IMR-90 (cell line): ENCODE results near the gene NAPG. TPM values are rescaled to one million over a fixed set of nuclear protein-coding genes. Genes with fewer than 3 reads are reported as not detected.

Experiments used
- ATAC-seq: fragments of 200-7000 bp; cut with Tn5 transposase; 2 replicates; pipeline ENCODE4 v1.9.1; 2020; ENCODE audit warnings: low read depth, mild to moderate bottlenecking, moderate library complexity
- BruUV-seq: library from RNA; stranded (reverse); fragments of 400-500 nt; replicated peaks from 2 replicates; lab custom pipeline; 2021; lab: Mats Ljungman, UMichigan
- CTCF ChIA-PET: fragments of 300-600 bp; formaldehyde crosslinking; extraction: SDS; loops from one replicate; lab custom pipeline; 2021; ENCODE audit warnings: antibody characterized with exemption; lab: Yijun Ruan, JAX
- POLR2A ChIA-PET: fragments of 300-600 bp; sonication (Branson Sonifier 250); formaldehyde crosslinking; loops from one replicate; lab custom pipeline; 2022; ENCODE audit warnings: antibody characterized with exemption; ENCODE audit not compliant: unreplicated experiment; lab: Charles Lee
- DNase-seq: peaks from one replicate; pipeline ENCODE4 v3.0.0; 2013
- H2AFZ ChIP-seq: replicated peaks from 2 replicates; pipeline ENCODE3; 2013; ENCODE audit warnings: low read length, mild to moderate bottlenecking; ENCODE audit not compliant: poor library complexity
- H2AK5ac ChIP-seq: 2 replicates; pipeline ENCODE4 v1.6.1; 2013; ENCODE audit warnings: low read depth, low read length, inconsistent platforms
- H2AK9ac ChIP-seq: replicated peaks from 2 replicates; pipeline ENCODE3; 2013; ENCODE audit warnings: mild to moderate bottlenecking, low read depth, low read length, moderate library complexity; ENCODE audit not compliant: poor library complexity
- H2BK120ac ChIP-seq: 2 replicates; pipeline ENCODE4 v1.6.1; 2013; ENCODE audit warnings: low read depth, low read length, inconsistent platforms
- H2BK15ac ChIP-seq: 3 replicates; pipeline ENCODE4 v1.6.1; 2013; ENCODE audit warnings: low read depth, low read length, inconsistent platforms
- H2BK20ac ChIP-seq: 2 replicates; pipeline ENCODE4 v1.6.1; 2013; ENCODE audit warnings: low read depth, mild to moderate bottlenecking, inconsistent platforms, low read length, moderate library complexity
- H2BK5ac ChIP-seq: 2 replicates; pipeline ENCODE4 v1.6.1; 2013; ENCODE audit warnings: mild to moderate bottlenecking, low read depth, low read length, inconsistent platforms; ENCODE audit not compliant: poor library complexity, severe bottlenecking
- H3K14ac ChIP-seq: replicated peaks from 2 replicates; pipeline ENCODE4 v1.6.1; 2013; ENCODE audit warnings: low read depth, low read length, inconsistent platforms
- H3K18ac ChIP-seq: 2 replicates; pipeline ENCODE4 v1.6.1; 2013; ENCODE audit warnings: low read depth, low read length, control low read depth
- H3K23ac ChIP-seq: 2 replicates; pipeline ENCODE4 v1.6.1; 2013; ENCODE audit warnings: low read depth, low read length, inconsistent platforms
- H3K27ac ChIP-seq: 2 replicates; pipeline ENCODE4 v1.5.1; 2013; ENCODE audit warnings: mild to moderate bottlenecking, control low read depth, low read length; ENCODE audit not compliant: insufficient read depth
- H3K27me3 ChIP-seq: 2 replicates; pipeline ENCODE4 v1.6.1; 2013; ENCODE audit warnings: low read length; ENCODE audit not compliant: control insufficient read depth, insufficient read depth
- H3K36me3 ChIP-seq: 2 replicates; pipeline ENCODE4 v1.6.1; 2013; ENCODE audit warnings: low read length, mixed read lengths; ENCODE audit not compliant: control insufficient read depth, insufficient read depth
- H3K4ac ChIP-seq: 2 replicates; pipeline ENCODE4 v1.6.1; 2013; ENCODE audit warnings: low read depth, low read length, inconsistent platforms
- H3K4me1 ChIP-seq: 2 replicates; pipeline ENCODE4 v1.6.1; 2013; ENCODE audit warnings: low read length, mixed read lengths; ENCODE audit not compliant: control insufficient read depth, insufficient read depth
- H3K4me2 ChIP-seq: 2 replicates; pipeline ENCODE4 v1.6.1; 2013; ENCODE audit warnings: low read depth, mild to moderate bottlenecking, control low read depth, low read length, moderate library complexity
- H3K4me3 ChIP-seq: 2 replicates; pipeline ENCODE4 v1.5.1; 2013; ENCODE audit warnings: low read depth, mild to moderate bottlenecking, control low read depth, low read length, moderate library complexity; ENCODE audit not compliant: insufficient read depth
- H3K56ac ChIP-seq: 2 replicates; pipeline ENCODE4 v1.6.1; 2013; ENCODE audit warnings: low read length, inconsistent platforms; ENCODE audit not compliant: insufficient read depth; ENCODE audit errors: extremely low read depth
- H3K79me1 ChIP-seq, 2 experiments: 2 replicates each; pipeline ENCODE4 v1.6.1; 2013; ENCODE audit warnings: low read length in 2 of 2, inconsistent platforms in 1 of 2, low read depth in 1 of 2
- H3K9ac ChIP-seq: 2 replicates; pipeline ENCODE4 v1.6.1; 2013; ENCODE audit warnings: low read depth, low read length, control low read depth
- H3K9me1 ChIP-seq: 2 replicates; pipeline ENCODE4 v1.6.1; 2013; ENCODE audit warnings: low read length, inconsistent platforms; ENCODE audit not compliant: insufficient read depth
- H3K9me3 ChIP-seq: 2 replicates; pipeline ENCODE4 v1.6.1; 2013; ENCODE audit warnings: low read length; ENCODE audit not compliant: control insufficient read depth, insufficient read depth
- H4K20me1 ChIP-seq: 2 replicates; pipeline ENCODE4 v1.6.1; 2013; ENCODE audit warnings: low read length, inconsistent platforms; ENCODE audit not compliant: insufficient read depth
- H4K5ac ChIP-seq: 2 replicates; pipeline ENCODE4 v1.6.1; 2013; ENCODE audit warnings: mild to moderate bottlenecking, low read depth, low read length, control low read depth
- H4K8ac ChIP-seq, 2 experiments: 2 replicates each; pipeline ENCODE4 v1.6.1; 2013; ENCODE audit warnings: low read depth in 2 of 2, low read length in 2 of 2, control low read depth in 1 of 2, inconsistent platforms in 1 of 2
- H4K91ac ChIP-seq: 2 replicates; pipeline ENCODE4 v1.6.1; 2013; ENCODE audit warnings: low read depth, low read length, inconsistent platforms; ENCODE audit not compliant: insufficient read depth
- BHLHE40 ChIP-seq: fragments of 150-350 bp; IDR thresholded peaks from 2 replicates; pipeline ENCODE4 v1.6.1; 2016; ENCODE audit warnings: mild to moderate bottlenecking, low read depth, low read length
- CEBPB ChIP-seq: IDR thresholded peaks from 2 replicates; pipeline ENCODE4 v1.6.1; 2012; ENCODE audit warnings: low read depth, low read length, improper control_type of control experiment
- CHD1 ChIP-seq: IDR thresholded peaks from 2 replicates; pipeline ENCODE4 v1.6.1; 2012; ENCODE audit warnings: low read depth, low read length, improper control_type of control experiment
- CTCF ChIP-seq: conservative IDR thresholded peaks from 2 replicates; pipeline ENCODE4 v1.5.1; 2012; ENCODE audit warnings: mild to moderate bottlenecking, low read depth, low read length, improper control_type of control experiment
- ELK1 ChIP-seq: fragments of 150-350 bp; IDR thresholded peaks from 2 replicates; pipeline ENCODE4 v1.6.1; 2016; ENCODE audit warnings: low read depth, mild to moderate bottlenecking, low read length, moderate library complexity, borderline replicate concordance
- FOS ChIP-seq: fragments of 150-350 bp; IDR thresholded peaks from 2 replicates; pipeline ENCODE4 v1.6.1; 2016; ENCODE audit warnings: low read depth, low read length
- MAFK ChIP-seq: IDR thresholded peaks from 2 replicates; pipeline ENCODE4 v1.6.1; 2012; ENCODE audit warnings: low read depth, low read length, improper control_type of control experiment
- MAZ ChIP-seq: IDR thresholded peaks from 2 replicates; pipeline ENCODE4 v1.6.1; 2012; ENCODE audit warnings: low read depth, mild to moderate bottlenecking, low read length, improper control_type of control experiment, moderate library complexity, borderline replicate concordance
- MXI1 ChIP-seq: IDR thresholded peaks from 2 replicates; pipeline ENCODE4 v1.6.1; 2012; ENCODE audit warnings: low read depth, mild to moderate bottlenecking, low read length, moderate library complexity, borderline replicate concordance
- NFE2L2 ChIP-seq: fragments of 150-350 bp; IDR thresholded peaks from 2 replicates; pipeline ENCODE4 v1.6.1; 2016; ENCODE audit warnings: low read depth, mild to moderate bottlenecking, low read length
- POLR2A ChIP-seq: IDR thresholded peaks from 2 replicates; pipeline ENCODE4 v1.6.1; 2012; ENCODE audit warnings: mild to moderate bottlenecking, low read depth, low read length
- RAD21 ChIP-seq: IDR thresholded peaks from 2 replicates; pipeline ENCODE4 v1.6.1; 2012; ENCODE audit warnings: low read length, improper control_type of control experiment
- RCOR1 ChIP-seq: IDR thresholded peaks from 2 replicates; pipeline ENCODE4 v1.6.1; 2012; ENCODE audit warnings: mild to moderate bottlenecking, low read length, improper control_type of control experiment; ENCODE audit not compliant: insufficient replicate concordance
- RFX5 ChIP-seq: IDR thresholded peaks from 2 replicates; pipeline ENCODE4 v1.8.0; 2012; ENCODE audit warnings: low read depth, mild to moderate bottlenecking, low read length, moderate library complexity
- SMC3 ChIP-seq: fragments of 150-350 bp; IDR thresholded peaks from 2 replicates; pipeline ENCODE4 v1.6.1; 2016; ENCODE audit warnings: low read depth, mild to moderate bottlenecking, antibody characterized with exemption, low read length, moderate library complexity
- WGBS, 2 experiments: methylation state at CpG; one replicate each; pipeline versions ENCODE4 v1.1.5 to v1.1.7; 2013; ENCODE audit warnings: missing lambda C conversion rate in 2 of 2; ENCODE audit not compliant: insufficient read length in 1 of 2; ENCODE audit errors: extremely low coverage in 2 of 2; 5-methylcytosine and 5-hydroxymethylcytosine counted together
- dilution Hi-C: fragments of 300-500 bp; cut with HindIII; formaldehyde crosslinking; loops from one replicate; pipeline ENCODE4 v1.14.3; 2018; ENCODE audit warnings: low sequenced_read_pairs; ENCODE audit not compliant: unreplicated experiment
- in situ Hi-C: fragments of 300-500 bp; cut with MboI; formaldehyde crosslinking; loops from 3 replicates; pipeline ENCODE4 v1.14.3; 2019; ENCODE audit warnings: low sequenced_read_pairs, inconsistent platforms, mixed read lengths
- intact Hi-C: fragments of 100-400 bp; cut with micrococcal nuclease; formaldehyde crosslinking; loops from 2 replicates; pipeline ENCODE4 v1.10.0; 2022
- polyA plus RNA-seq, 3 experiments: library from polyadenylated mRNA; depleted of rRNA; stranded (reverse); fragments of >200 nt; gene quantifications; 2 replicates each; pipeline ENCODE4 v1.2.3, GENCODE V29; 2012; ENCODE audit warnings: low replicate concordance in 1 of 3
- total RNA-seq: library from RNA; depleted of rRNA; stranded (reverse); fragments of >200 nt; gene quantifications from 2 replicates; pipeline ENCODE4 v1.2.3, GENCODE V29; 2012
- TF ChIP-seq, protein P1 (sequence below): fragments of 150-350 bp; IDR thresholded peaks from 2 replicates; pipeline ENCODE4 v1.6.1; 2017; ENCODE audit warnings: mild to moderate bottlenecking, antibody characterized with exemption, low read length, low read depth

Gene NAPG
- total and polyA plus RNA-seq, 2 of the 4 experiments (the other 2 are of a cell fraction): 13.0 to 32.8 TPM

DNA sequence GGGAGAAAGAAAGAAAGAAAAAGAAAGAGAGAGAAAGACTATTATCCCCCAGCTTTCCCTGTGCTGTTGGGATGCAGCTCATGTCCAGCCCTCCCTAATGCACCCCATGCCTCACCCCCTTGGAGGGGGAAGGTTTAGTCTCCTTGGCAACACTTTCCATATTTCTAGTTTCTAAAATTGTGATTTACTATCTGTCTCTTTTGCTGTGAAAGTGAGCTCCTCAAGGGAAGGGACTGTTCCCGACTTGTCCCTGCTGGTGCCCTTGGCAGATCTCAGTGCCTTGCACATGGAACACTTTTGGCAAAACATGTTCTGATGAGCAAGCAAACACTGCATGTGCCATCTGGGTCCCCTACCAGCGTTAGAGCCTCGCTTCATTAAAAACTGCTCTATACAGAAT is 11.7 kb upstream of the NAPG start:
- H2BK15ac ChIP-seq: no peak overlapping the region; the same call in 2 of the 3 replicates
- CTCF ChIA-PET: no interaction called here
- TF ChIP-seq CEBPB: no peak
- no peak for TF ChIP-seq FOS
- no peak for TF ChIP-seq CHD1
- TF ChIP-seq, protein P1, sequence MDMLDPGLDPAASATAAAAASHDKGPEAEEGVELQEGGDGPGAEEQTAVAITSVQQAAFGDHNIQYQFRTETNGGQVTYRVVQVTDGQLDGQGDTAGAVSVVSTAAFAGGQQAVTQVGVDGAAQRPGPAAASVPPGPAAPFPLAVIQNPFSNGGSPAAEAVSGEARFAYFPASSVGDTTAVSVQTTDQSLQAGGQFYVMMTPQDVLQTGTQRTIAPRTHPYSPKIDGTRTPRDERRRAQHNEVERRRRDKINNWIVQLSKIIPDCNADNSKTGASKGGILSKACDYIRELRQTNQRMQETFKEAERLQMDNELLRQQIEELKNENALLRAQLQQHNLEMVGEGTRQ: no peak
- no peak for TF ChIP-seq MAZ
- no peak for TF ChIP-seq NFE2L2
- no peak for TF ChIP-seq RCOR1
- no peak for TF ChIP-seq RFX5
- no peak for TF ChIP-seq POLR2A
- no peak for TF ChIP-seq CTCF
- no peak for TF ChIP-seq ELK1
- no peak for TF ChIP-seq MAFK
- TF ChIP-seq RAD21: no peak
- TF ChIP-seq MXI1: no peak
- no peak for TF ChIP-seq SMC3
- TF ChIP-seq BHLHE40: no peak
- no peak overlapping the region for H3K27ac ChIP-seq
- no peaks in the 10 kb centered on the region for H3K79me1 ChIP-seq
- peaks cover under 1% of the 10 kb centered on the region; the same call in 1 of the 2 replicates for H3K9me1 ChIP-seq
- no peak overlapping the region for H4K91ac ChIP-seq
- no peaks in the 10 kb centered on the region for H3K36me3 ChIP-seq
- no peak overlapping the region for H3K14ac ChIP-seq
- no peak overlapping the region for H2AFZ ChIP-seq
- BruUV-seq: no TSS peak
- H3K18ac ChIP-seq: no peak overlapping the region
- intact Hi-C loops (loop anchor here (10.0 kb wide), 2 partner anchors 139 to 279 kb away; no protein-coding TSS in a partner anchor), in situ Hi-C loops (no loop called here), dilution Hi-C loops (loop anchor here (25.0 kb wide), 1 partner anchor 527 kb away; no protein-coding TSS in a partner anchor)
- no peak overlapping the region for H2BK120ac ChIP-seq
- no peak overlapping the region for H3K4ac ChIP-seq
- H3K4me1 ChIP-seq: peaks cover 2% of the 10 kb centered on the region; the same call in 1 of the 2 replicates
- no peak overlapping the region for H3K23ac ChIP-seq
- POLR2A ChIA-PET: no interaction called here
- no peak overlapping the region for H3K9ac ChIP-seq
- H4K20me1 ChIP-seq: no peaks in the 10 kb centered on the region
- no peak for ATAC-seq
- H2BK5ac ChIP-seq: no peak overlapping the region
- H3K27me3 ChIP-seq: peaks cover 17% of the 10 kb centered on the region
- H4K8ac ChIP-seq: no peak overlapping the region
- no peak overlapping the region for H3K4me2 ChIP-seq
- no CpG with 5 or more reads among the region's 3 CpGs for WGBS, 2 experiments
- H3K9me3 ChIP-seq: peaks cover 3% of the 10 kb centered on the region
- H2BK20ac ChIP-seq: no peak overlapping the region
- H3K56ac ChIP-seq: no peak overlapping the region
- H3K4me3 ChIP-seq: no peak overlapping the region
- H2AK9ac ChIP-seq: no peak overlapping the region
- H4K5ac ChIP-seq: no peak overlapping the region
- no peak for DNase-seq
- no peak overlapping the region for H2AK5ac ChIP-seq
